HG03196 (cell line): ENCODE measurements around the gene HACD2.
"Not testable (repeated sequence)": the region's sequence is repeated elsewhere in the genome, so short reads cannot be mapped to it uniquely, and the experiment has no call there.

Source experiments
- ATAC-seq: cut with Tn5 transposase; IDR thresholded peaks from one replicate; pipeline ENCODE4 v1.9.1; 2021; ENCODE audit not compliant: unreplicated experiment

Gene HACD2

GRCh38 chr3:123527046-123527445, 57.8 kb downstream of the HACD2 start:
- no peak for ATAC-seq

DNA sequence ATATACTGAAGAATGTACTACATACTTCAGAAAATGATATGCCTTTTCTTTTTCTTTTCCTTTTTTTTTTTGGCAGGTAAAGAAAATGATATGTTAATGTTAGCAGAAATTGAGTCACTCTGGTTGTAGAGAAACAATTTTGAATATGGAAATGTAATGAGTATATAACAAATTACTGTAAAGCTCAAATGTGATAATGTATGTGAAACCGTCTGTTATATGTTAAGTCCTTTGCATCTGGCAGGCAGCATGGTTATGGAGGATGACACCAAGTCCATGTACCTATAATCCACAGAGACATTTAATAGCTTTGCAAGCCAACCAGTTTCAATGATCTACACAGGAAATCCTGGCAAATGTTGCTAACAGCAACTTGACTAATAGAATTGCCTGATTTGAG, 58.4 kb downstream of the HACD2 start:
- ATAC-seq: no peak

GRCh38 chr3:123525433-123525832, 59.4 kb downstream of the HACD2 start:
- ATAC-seq: no peak

DNA sequence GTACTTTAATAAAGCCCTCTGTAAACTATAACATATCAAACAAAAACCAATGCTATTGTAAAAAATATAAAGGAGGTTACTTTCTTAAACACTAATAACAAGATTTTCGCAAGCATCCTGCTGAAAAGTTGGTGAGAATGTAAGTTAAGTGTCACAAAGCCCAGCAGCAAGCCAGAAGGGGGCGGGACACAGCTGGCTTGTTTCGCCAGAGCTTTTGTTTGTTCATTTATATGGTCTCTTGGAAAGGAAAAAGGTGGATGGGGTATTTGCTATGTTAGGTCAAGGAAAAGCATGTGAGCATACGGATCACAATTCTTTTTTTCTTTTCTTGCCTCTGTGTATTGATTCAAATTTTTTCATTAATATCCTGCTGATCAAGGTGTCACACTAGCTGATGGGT, 59.9 kb downstream of the HACD2 start:
- ATAC-seq: no peak

GRCh38 chr3:123523023-123523412, 61.8 kb downstream of the HACD2 start:
- ATAC-seq: no peak

DNA sequence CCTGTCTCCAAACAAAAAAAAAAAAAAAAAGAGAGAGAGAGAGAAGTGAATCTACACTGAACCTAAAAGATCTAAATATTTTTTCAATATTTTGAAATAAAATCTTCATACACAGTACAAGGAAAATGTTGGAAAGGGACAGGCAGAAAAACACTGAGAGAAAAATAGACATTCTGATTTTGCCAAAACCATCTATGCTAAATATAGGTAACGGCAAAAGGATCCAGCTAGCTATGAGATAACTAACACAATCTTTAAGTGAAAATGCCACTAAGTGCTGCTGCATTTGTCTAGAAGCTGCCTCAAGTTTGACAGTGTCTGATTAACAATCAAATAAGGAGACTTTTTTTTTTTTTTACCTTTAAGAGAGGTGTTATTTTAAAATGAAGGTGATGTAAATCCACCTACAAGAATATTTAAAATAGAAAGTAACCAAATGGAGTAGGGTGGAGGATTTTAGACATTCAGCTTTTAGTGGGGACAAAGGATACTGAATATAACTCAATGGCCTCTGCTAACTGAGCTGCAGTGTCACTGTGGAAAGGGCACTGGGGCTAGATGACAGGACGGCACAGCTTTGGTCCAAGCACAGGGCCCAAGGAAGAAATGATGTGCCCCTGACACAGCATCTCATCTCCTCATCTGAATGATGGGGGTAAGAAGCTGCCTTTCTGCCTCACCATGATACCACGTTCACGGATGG, 62.4 kb downstream of the HACD2 start:
- ATAC-seq: no peak

DNA sequence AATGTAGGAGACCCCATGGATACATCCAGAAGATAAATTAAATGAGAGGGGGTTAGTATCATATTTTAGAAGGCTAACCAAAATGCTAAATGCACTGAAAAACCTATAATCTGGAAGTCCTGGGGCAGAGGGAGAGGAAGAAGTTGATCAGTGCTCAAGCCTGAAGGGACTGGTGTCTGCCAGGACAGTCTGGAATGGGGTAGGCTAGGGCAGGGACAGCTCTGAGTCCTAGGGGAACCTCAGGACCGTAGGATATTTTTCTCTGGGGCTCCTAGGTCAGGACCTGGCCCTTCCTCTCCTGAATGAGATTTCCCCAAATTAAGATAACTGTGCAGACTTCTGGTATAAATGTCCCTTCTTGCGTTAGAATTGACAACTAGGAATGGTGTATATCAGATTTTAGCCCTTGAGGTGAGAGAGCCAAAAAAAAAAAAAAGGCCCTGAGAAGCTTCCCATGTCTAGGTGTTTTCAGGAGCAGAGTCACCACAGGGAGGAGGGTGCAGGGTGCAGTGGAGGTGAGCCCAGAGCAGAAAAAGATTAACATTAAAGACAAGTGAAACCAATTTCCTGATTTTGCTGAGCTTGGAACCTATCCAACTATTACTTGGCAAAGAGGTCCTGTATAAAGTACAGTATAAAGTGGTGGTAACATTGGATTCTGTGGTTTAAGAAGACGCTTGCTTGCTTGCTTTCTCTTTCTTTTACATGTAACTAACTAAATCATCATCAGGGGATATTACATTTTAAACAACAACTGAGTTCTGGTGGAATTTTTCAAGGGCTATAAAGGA, 63.5 kb downstream of the HACD2 start:
- ATAC-seq: no peak

- ATAC-seq: no peak
Observed at GRCh38 chr3:123520656-123521055, 64.2 kb downstream of the HACD2 start.

GRCh38 chr3:123518892-123519485, 65.9 kb downstream of the HACD2 start:
- no peak for ATAC-seq

DNA sequence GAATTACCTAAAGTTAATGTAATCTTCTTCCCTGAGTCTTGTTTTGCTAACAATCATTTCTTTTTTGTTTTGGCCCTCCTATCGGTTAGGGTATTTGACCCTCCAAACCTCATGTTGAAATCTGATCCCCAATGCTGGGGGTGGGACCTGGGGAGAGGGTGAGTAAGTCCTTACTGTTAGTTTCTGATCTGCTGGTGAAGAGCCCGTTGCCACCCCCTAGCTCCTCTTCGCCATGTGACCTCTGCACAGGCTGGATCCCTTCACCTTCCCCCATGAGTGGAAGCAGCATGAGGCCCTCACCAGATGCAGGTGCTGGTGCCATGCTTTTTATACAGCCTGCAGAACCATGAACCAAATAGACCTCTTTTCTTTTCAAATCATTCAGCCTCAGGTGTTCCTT, 73.1 kb downstream of the HACD2 start:
- no peak for ATAC-seq

GRCh38 chr3:123511084-123511483, 73.8 kb downstream of the HACD2 start:
- ATAC-seq: no peak

GRCh38 chr3:123508178-123508577, 76.7 kb downstream of the HACD2 start:
- ATAC-seq: no peak

- ATAC-seq: no peak
Observed at GRCh38 chr3:123505820-123506219, 79.0 kb downstream of the HACD2 start.

GRCh38 chr3:123503203-123503602, 81.7 kb downstream of the HACD2 start:
- no peak for ATAC-seq

- no peak for ATAC-seq
Observed at GRCh38 chr3:123499322-123499721, 85.5 kb downstream of the HACD2 start.

- no peak for ATAC-seq
Observed at GRCh38 chr3:123498761-123499160, 86.1 kb downstream of the HACD2 start.

DNA sequence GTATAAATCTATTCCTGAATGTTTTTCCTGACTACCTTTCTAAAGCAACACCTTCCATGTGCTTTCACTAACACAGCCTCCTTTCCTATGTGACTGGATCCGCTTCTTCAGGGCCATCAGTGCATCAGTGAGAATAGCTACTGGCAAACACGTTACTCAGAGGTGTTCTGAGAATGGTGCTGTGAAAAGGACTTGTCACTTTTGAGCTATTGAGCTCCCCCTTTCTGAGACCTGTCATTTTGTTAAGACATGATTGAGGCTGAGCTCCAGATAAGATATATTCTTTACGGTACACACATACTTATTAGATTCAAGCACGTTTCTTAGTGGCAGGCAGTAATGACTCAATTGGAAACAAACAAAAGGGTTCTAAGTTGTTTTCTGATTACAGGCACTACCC, 90.9 kb downstream of the HACD2 start:
- no peak for ATAC-seq

DNA sequence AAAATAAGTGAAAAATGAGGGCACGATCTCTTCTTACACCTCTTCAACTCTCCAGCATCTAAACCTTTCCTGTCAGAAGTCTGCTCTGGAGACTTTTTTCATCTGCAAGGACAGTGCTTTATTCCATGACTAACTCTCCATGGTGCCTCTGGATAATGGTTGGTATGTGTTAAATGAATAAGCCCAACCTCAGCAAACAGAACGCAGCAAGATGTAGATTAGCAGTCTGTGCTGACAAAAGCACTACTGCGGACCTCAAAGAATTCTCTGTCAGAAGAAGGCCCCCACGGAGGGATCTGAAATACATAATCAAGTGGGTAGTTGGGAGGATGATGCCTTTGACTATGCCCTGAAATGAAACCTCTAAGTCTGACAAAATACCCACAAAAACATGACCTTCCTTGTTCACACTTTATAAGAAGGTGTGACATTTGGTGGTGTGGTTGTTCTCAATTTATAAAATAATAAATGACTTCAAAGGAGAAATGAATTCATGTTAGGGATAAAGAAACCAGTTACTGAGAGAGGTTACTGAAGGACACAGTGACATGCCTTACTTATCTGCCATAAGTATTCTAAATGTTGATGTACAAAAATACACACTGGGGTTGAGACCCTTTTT, 92.8 kb downstream of the HACD2 start:
- ATAC-seq: no peak

DNA sequence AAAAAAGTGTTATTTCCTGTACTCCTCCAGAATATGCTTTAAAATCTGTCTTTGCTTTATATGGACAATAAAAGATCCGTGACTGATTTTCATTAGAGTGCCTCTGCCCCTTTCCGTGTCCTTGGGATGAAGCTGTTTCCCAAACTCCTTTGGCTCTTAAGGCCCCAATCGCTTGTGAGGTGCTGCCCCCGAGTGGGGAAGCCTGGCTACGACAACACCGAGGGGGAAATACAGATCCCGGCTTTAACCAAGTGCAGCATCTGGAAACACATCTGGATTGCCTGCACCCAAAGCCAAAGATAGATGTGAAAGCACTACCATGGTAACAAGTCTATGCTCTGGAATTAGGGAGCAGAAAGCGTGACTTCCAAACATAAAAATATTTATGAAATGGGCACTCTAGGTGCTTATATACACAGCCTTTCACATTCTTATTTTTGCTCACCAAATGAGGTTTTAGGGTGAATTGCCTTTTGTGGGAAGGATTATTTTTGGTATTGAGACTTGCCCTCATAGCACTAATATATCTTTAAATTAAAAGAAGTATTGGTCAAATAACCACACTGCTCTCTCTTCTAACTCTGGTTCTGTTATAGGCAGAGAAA, 95.4 kb downstream of the HACD2 start:
- no peak for ATAC-seq

DNA sequence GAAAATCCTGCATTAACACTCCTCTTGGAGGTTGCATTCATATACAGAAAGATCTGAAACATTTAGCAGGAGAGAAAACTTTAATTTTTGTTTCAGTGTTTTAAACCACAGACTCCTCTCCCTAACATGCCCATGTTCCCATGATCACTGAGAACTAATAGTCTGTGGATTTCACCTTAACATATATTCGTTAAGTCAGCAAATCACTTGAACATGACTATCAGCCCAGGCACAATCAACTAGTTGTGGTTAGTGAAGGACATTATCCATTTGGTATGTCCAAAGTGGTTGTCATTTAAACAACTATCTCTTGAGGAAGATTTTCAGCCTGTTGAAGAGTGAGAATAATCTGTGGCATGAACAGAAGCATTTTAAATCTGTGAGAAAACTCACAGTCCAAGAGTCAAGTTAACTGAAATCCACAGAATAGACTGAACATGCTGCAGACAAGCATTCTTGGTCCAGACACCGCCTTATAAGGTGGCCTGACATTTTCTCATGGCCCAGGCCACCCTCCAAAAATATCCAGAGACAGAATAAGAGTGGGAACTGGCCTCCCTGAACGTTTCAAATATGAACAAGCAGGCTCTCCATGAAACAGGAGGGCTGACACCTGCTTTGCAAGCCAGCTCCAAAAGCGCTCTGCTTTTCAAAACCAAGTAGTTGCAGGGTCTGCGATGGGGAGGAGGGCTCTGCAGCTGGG, 96.1 kb downstream of the HACD2 start:
- ATAC-seq: no peak

- not testable (repeated sequence) for ATAC-seq
Observed at GRCh38 chr3:123487063-123487462, 97.8 kb downstream of the HACD2 start.
